GM21447 (cell line): ENCODE data around the gene PAK2.
"Not testable (repeated sequence)": the region's sequence is repeated elsewhere in the genome, so short reads cannot be mapped to it uniquely, and the experiment has no call there.

Experiments
- ATAC-seq: cut with Tn5 transposase; IDR thresholded peaks from one replicate; pipeline ENCODE4 v1.9.1; 2021; ENCODE audit not compliant: unreplicated experiment

The PAK2 gene

GRCh38 chr3:196777836-196778235 is 38.2 kb downstream of the PAK2 start:
- ATAC-seq, result no peak

GRCh38 chr3:196778755-196779154 is 39.1 kb downstream of the PAK2 start:
- ATAC-seq, result no peak

GRCh38 chr3:196782511-196782910 is 42.9 kb downstream of the PAK2 start:
- ATAC-seq, result no peak

GRCh38 chr3:196788528-196788927 is 48.9 kb downstream of the PAK2 start:
- no peak for ATAC-seq

GRCh38 chr3:196789885-196790359 is 50.3 kb downstream of the PAK2 start:
- no peak for ATAC-seq

GRCh38 chr3:196790636-196791035 is 51.0 kb downstream of the PAK2 start:
- ATAC-seq, result no peak

- ATAC-seq, result no peak
Measured at GRCh38 chr3:196792771-196793170, 53.1 kb downstream of the PAK2 start.

- ATAC-seq, result no peak
Measured at GRCh38 chr3:196793246-196793645, 53.6 kb downstream of the PAK2 start.

- ATAC-seq, result no peak
Measured at GRCh38 chr3:196794467-196794866, 54.8 kb downstream of the PAK2 start.

- no peak for ATAC-seq
Measured at GRCh38 chr3:196796317-196796716, 56.7 kb downstream of the PAK2 start.

GRCh38 chr3:196800742-196801434 is 61.2 kb downstream of the PAK2 start:
- ATAC-seq, result no peak

GRCh38 chr3:196803891-196804468 is 64.3 kb downstream of the PAK2 start:
- no peak for ATAC-seq

- ATAC-seq, result no peak
Measured at GRCh38 chr3:196804773-196805172, 65.1 kb downstream of the PAK2 start.

GRCh38 chr3:196810963-196811581 is 71.4 kb downstream of the PAK2 start:
- ATAC-seq, result no peak

- ATAC-seq, result no peak
Measured at GRCh38 chr3:196812853-196813252, 73.2 kb downstream of the PAK2 start.

- ATAC-seq, result no peak
Measured at GRCh38 chr3:196813903-196814302, 74.2 kb downstream of the PAK2 start.

GRCh38 chr3:196821806-196822355 is 82.2 kb downstream of the PAK2 start:
- no peak for ATAC-seq

GRCh38 chr3:196829651-196830050 is 90.0 kb downstream of the PAK2 start:
- ATAC-seq, result not testable (repeated sequence)

GRCh38 chr3:196835086-196835485 is 95.4 kb downstream of the PAK2 start:
- no peak for ATAC-seq

GRCh38 chr3:196836626-196837025 is 97.0 kb downstream of the PAK2 start:
- ATAC-seq, result not testable (repeated sequence)

- peak; percentile 69 for ATAC-seq
Measured at GRCh38 chr3:196837819-196838420, 98.3 kb downstream of the PAK2 start.

- ATAC-seq, result not testable (repeated sequence)
Measured at GRCh38 chr3:196839351-196839750, 99.7 kb downstream of the PAK2 start.
